GM18861 (cell line): ENCODE measurements around the gene DALRD3.

Experiments used
- ATAC-seq: cut with Tn5 transposase; IDR thresholded peaks from one replicate; pipeline ENCODE4 v1.9.1; 2021; ENCODE audit not compliant: unreplicated experiment

The DALRD3 gene

GRCh38 chr3:48982686-48983085, 35.7 kb downstream of the DALRD3 start:
- ATAC-seq = no peak

- no peak for ATAC-seq
Observed at GRCh38 chr3:48982016-48982415, 36.4 kb downstream of the DALRD3 start.

- ATAC-seq = no peak
Observed at GRCh38 chr3:48980295-48980694, 38.1 kb downstream of the DALRD3 start.

GRCh38 chr3:48979451-48979850, 38.9 kb downstream of the DALRD3 start:
- ATAC-seq = no peak

- ATAC-seq = no peak
Observed at GRCh38 chr3:48974076-48974864, 44.1 kb downstream of the DALRD3 start.

GRCh38 chr3:48970586-48970985, 47.8 kb downstream of the DALRD3 start:
- ATAC-seq = no peak

GRCh38 chr3:48966876-48967361, 51.5 kb downstream of the DALRD3 start:
- no peak for ATAC-seq

GRCh38 chr3:48966367-48966766, 52.0 kb downstream of the DALRD3 start:
- no peak for ATAC-seq
